ENCODE measurements around the gene MSL1.

GRCh38 chr17:40174514-40174913 is 52.7 kb downstream of the MSL1 start:
- TF ChIP-seq POLR2A (IDR thresholded peaks at IDR 0.05) (no peak), CTCF (IDR thresholded peaks at IDR 0.05) (no peak)

All from Peyer's patch (tissue), 4 donors.